Measurements from ENCODE around the gene BAIAP2. TPM values are rescaled to one million over a fixed set of nuclear protein-coding genes. Genes with fewer than 3 reads are reported as not detected.

Gene BAIAP2
- total and polyA plus RNA-seq, 12 donors: 3.1 to 33.4 (median 14.6) TPM

GRCh38 chr17:81165246-81166032, 130.5 kb downstream of the BAIAP2 start, which contains the start of gene PVALEF:
Gene PVALEF, plus strand, starts transcription at chr17:81165507. Its CDS starts 15,720 bp downstream, at chr17:81181227.
- WGBS, 4 donors: 19 to 63% (median 31%) methylated on average over 9 to 46 of the region's 46 CpGs
- H3K27me3 ChIP-seq: peaks cover 6% of the 10 kb centered on the region
- TF ChIP-seq POLR2A (IDR thresholded peaks at IDR 0.05) (no peak), CTCF (IDR thresholded peaks at IDR 0.05) (no peak)
- intact Hi-C loops (cut with DNase I): no loop called here
- peaks cover 0 to 5% of the 10 kb centered on the region in 2 donors for H3K4me1 ChIP-seq (replicated peaks in 1 of 2)
- H3K27ac ChIP-seq: peak within 1 kb of the TSS in 2 of 5 donors; percentile 46 to 65
- no peaks in the 10 kb centered on the region for H3K9me3 ChIP-seq (replicated peaks in 1 of 3)
- H3K36me3 ChIP-seq (replicated peaks in 1 of 2): no peaks in the 10 kb centered on the region
- DNase-seq: no peak
- H3K4me3 ChIP-seq: peak within 1 kb of the TSS in 1 of 4 donors; percentile 41

- no peak for DNase-seq
- Histone ChIP-seq H3K4me3 (peak within 1 kb of the TSS in 1 of 4 donors; percentile 41), H3K9me3 (replicated peaks in 1 of 3) (no peaks in the 10 kb centered on the region), H3K27ac (peak within 1 kb of the TSS in 2 of 5 donors; percentile 46 to 65), H3K4me1 (replicated peaks in 1 of 2) (no peaks in the 10 kb centered on the region), H3K27me3 (peaks cover 6% of the 10 kb centered on the region), H3K36me3 (replicated peaks in 1 of 2) (no peaks in the 10 kb centered on the region)
- intact Hi-C loops (cut with DNase I): no loop called here
- TF ChIP-seq POLR2A (IDR thresholded peaks at IDR 0.05) (no peak), CTCF (IDR thresholded peaks at IDR 0.05) (no peak)
- WGBS, 4 donors: 1 to 2% methylated on average over 33 to 53 of the region's 62 CpGs; no CpG with 5 or more reads in 2 of the 4 donors
These were observed 131.1 kb downstream of the BAIAP2 start, which contains the start of gene AATK for GRCh38 chr17:81166033-81166492. Gene AATK, minus strand, starts transcription at chr17:81166221. Its CDS starts 229 bp downstream, at chr17:81165992.

MicroRNA genes within 50 kb of the gene (microRNA counts, 767-probe panel; counts per million panel counts)
- microRNA hsa-miR-1250 (0 counts per million in 2 donors), microRNA hsa-miR-338-3p (4,979 to 6,044 counts per million in 2 donors), microRNA hsa-miR-338-5p (0 counts per million in 2 donors), microRNA hsa-miR-657 (0 counts per million in 2 donors)

Small RNA genes lying within 50 kb of the gene (microRNA-seq; reads per million reads assigned to microRNA genes)
- gene MIR1250: 0.38 to 4.3 (median 0.89) reads per million in 3 donors
- gene MIR3065: 0 reads per million in 3 donors
- gene MIR338: 0 reads per million in 3 donors
- gene MIR657: 0 reads per million in 3 donors

Small RNA genes lying within 50 kb of the gene (small RNA-seq; reads per million reads assigned to genes)
- gene MIR1250 (0 reads per million in 2 donors), gene MIR3065 (10.6 to 11.7 reads per million in 2 donors), gene MIR657 (0 reads per million in 2 donors)

Other genes with a start within 250 kb of the BAIAP2 start
- gene CHMP6, start 43.3 kb upstream of the BAIAP2 start, total RNA-seq: 10 to 100 TPM in 8 of 9 donors, 1 to 10 TPM in 1; 7.8 to 35.3 (median 25.9) TPM
- gene CHMP6, start 43.3 kb upstream of the BAIAP2 start, polyA plus RNA-seq: 10 to 100 TPM; 23.8 to 33.7 (median 24.4) TPM
- not detected for gene PVALEF, start 130.4 kb downstream of the BAIAP2 start, total RNA-seq
- gene PVALEF, start 130.4 kb downstream of the BAIAP2 start, polyA plus RNA-seq: not detected
- 10 to 100 TPM in 4 of 9 donors, 1 to 10 TPM in 4, under 1 TPM in 1; 0.89 to 17.0 (median 9.8) TPM for gene AATK, start 131.1 kb downstream of the BAIAP2 start, total RNA-seq
- 10 to 100 TPM in 2 of 3 donors, under 1 TPM in 1; 0.73 to 23.3 (median 10.6) TPM for gene AATK, start 131.1 kb downstream of the BAIAP2 start, polyA plus RNA-seq
- gene CEP131, start 187.8 kb downstream of the BAIAP2 start, total RNA-seq: 10 to 100 TPM in 3 of 9 donors, 1 to 10 TPM in 6; 2.7 to 11.4 (median 7.6) TPM
- 10 to 100 TPM in 2 of 3 donors, under 1 TPM in 1; 0.81 to 55.8 (median 27.2) TPM for gene CEP131, start 187.8 kb downstream of the BAIAP2 start, polyA plus RNA-seq
- 10 to 100 TPM in 8 of 9 donors, 1 to 10 TPM in 1; 8.3 to 67.2 (median 40.3) TPM for gene TEPSIN, start 203.9 kb downstream of the BAIAP2 start, total RNA-seq
- gene TEPSIN, start 203.9 kb downstream of the BAIAP2 start, polyA plus RNA-seq: 100 to 1,000 TPM in 1 of 3 donors, 10 to 100 TPM in 1, 1 to 10 TPM in 1; 3.1 to 144 (median 68.1) TPM
- gene NDUFAF8, start 204.2 kb downstream of the BAIAP2 start, total RNA-seq: 100 to 1,000 TPM in 1 of 9 donors, 10 to 100 TPM in 8; 25.3 to 106 (median 46.3) TPM
- gene NDUFAF8, start 204.2 kb downstream of the BAIAP2 start, polyA plus RNA-seq: 10 to 100 TPM; 38.9 to 58.1 (median 52.9) TPM